GM12878 (cell line): ENCODE measurements around the gene MAFF. TPM values are rescaled to one million over a fixed set of nuclear protein-coding genes. Genes with fewer than 3 reads are reported as not detected.

Experiments
- BHLHE40 ChIP-seq, 2 experiments: fragments of 450-650 bp in 1 of 2; IDR thresholded peaks; 2 replicates each; pipeline ENCODE4 v1.6.1; 2011 to 2017; ENCODE audit warnings: low read depth in 2 of 2, borderline replicate concordance in 1 of 2, improper control_type of control experiment in 1 of 2, low read length in 1 of 2, mild to moderate bottlenecking in 1 of 2
- CBFB ChIP-seq: IDR thresholded peaks from 2 replicates; pipeline ENCODE4 v1.6.1; 2016; ENCODE audit warnings: antibody characterized with exemption, low read depth
- EGR1 ChIP-seq, 2 experiments: IDR thresholded peaks; 1 replicate in 1 of 2; 2 replicates in 1 of 2; pipeline ENCODE4 v1.6.1; 2011 to 2012; ENCODE audit warnings: low read depth in 2 of 2, low read length in 2 of 2, borderline replicate concordance in 1 of 2, mild to moderate bottlenecking in 1 of 2, moderate library complexity in 1 of 2
- GABPA ChIP-seq: IDR thresholded peaks from 2 replicates; pipeline ENCODE4 v1.6.1; 2014; ENCODE audit warnings: antibody characterized with exemption, low read depth, mild to moderate bottlenecking, inconsistent platforms
- POLR2A ChIP-seq: IDR thresholded peaks from 2 replicates; pipeline ENCODE4 v1.6.1; 2011; ENCODE audit warnings: low read depth, mild to moderate bottlenecking, low read length
- RAD21 ChIP-seq: IDR thresholded peaks from 2 replicates; pipeline ENCODE4 v1.6.1; 2011; ENCODE audit warnings: mild to moderate bottlenecking, low read depth, low read length, moderate library complexity; ENCODE audit not compliant: insufficient read depth
- RELB ChIP-seq: fragments of 450-650 bp; IDR thresholded peaks from 2 replicates; pipeline ENCODE4 v1.6.1; 2017; ENCODE audit warnings: low read depth, mild to moderate bottlenecking, moderate library complexity
- RFX5 ChIP-seq: IDR thresholded peaks from 2 replicates; pipeline ENCODE4 v1.6.1; 2011; ENCODE audit warnings: low read depth, low read length, improper control_type of control experiment
- YBX1 ChIP-seq: fragments of 450-650 bp; IDR thresholded peaks from 2 replicates; pipeline ENCODE4 v1.6.1; 2016; ENCODE audit warnings: antibody characterized with exemption
- polyA plus RNA-seq, 11 experiments: library from polyadenylated mRNA; depleted of rRNA in 4 of 11; unstranded in 6 of 11; stranded (reverse) in 5 of 11; fragments of >200 nt; fragmentation: Nextera tagmentation in 4 of 11; fragmentation: Illumina TruSeq in 1 of 11; extraction: Ambion mirVana in 4 of 11; extraction: Trizol in 1 of 11; gene quantifications; 1 replicate in 1 of 11; 2 replicates in 10 of 11; pipeline versions ENCODE4 v1.2.1 to v1.2.3, GENCODE V29; 2011 to 2016; ENCODE audit warnings: inconsistent platforms in 2 of 11, missing spikeins in 2 of 11, low read depth in 1 of 11
- total RNA-seq, 4 experiments: library from RNA; depleted of rRNA in 3 of 4; stranded (reverse); fragments of >200 nt in 3 of 4; fragmentation: Illumina TruSeq in 1 of 4; extraction: Trizol in 1 of 4; gene quantifications; 2 replicates each; pipeline versions ENCODE4 v1.2.1 to v1.2.3, GENCODE V29; 2013 to 2021
- TF ChIP-seq, protein P1 (sequence below): fragments of 450-650 bp; IDR thresholded peaks from 2 replicates; pipeline ENCODE4 v1.6.1; 2016; ENCODE audit warnings: mild to moderate bottlenecking, moderate library complexity, borderline replicate concordance
- TF ChIP-seq, protein P2 (sequence below): fragments of 450-650 bp; IDR thresholded peaks from 2 replicates; pipeline ENCODE4 v1.6.1; 2017; ENCODE audit warnings: borderline replicate concordance
- TF ChIP-seq, protein P3 (sequence below): IDR thresholded peaks from 2 replicates; pipeline ENCODE4 v1.6.1; 2012; ENCODE audit warnings: low read length, inconsistent platforms

Gene MAFF
- total and polyA plus RNA-seq, 10 of the 15 experiments (the other 5 are each of a cell fraction or from before 2014, with no cell fraction given) = 0.22 to 2.3 (median 0.81) TPM; not detected in 1

- no peak for TF ChIP-seq RELB
- TF ChIP-seq GABPA = no peak
- TF ChIP-seq, protein P1, sequence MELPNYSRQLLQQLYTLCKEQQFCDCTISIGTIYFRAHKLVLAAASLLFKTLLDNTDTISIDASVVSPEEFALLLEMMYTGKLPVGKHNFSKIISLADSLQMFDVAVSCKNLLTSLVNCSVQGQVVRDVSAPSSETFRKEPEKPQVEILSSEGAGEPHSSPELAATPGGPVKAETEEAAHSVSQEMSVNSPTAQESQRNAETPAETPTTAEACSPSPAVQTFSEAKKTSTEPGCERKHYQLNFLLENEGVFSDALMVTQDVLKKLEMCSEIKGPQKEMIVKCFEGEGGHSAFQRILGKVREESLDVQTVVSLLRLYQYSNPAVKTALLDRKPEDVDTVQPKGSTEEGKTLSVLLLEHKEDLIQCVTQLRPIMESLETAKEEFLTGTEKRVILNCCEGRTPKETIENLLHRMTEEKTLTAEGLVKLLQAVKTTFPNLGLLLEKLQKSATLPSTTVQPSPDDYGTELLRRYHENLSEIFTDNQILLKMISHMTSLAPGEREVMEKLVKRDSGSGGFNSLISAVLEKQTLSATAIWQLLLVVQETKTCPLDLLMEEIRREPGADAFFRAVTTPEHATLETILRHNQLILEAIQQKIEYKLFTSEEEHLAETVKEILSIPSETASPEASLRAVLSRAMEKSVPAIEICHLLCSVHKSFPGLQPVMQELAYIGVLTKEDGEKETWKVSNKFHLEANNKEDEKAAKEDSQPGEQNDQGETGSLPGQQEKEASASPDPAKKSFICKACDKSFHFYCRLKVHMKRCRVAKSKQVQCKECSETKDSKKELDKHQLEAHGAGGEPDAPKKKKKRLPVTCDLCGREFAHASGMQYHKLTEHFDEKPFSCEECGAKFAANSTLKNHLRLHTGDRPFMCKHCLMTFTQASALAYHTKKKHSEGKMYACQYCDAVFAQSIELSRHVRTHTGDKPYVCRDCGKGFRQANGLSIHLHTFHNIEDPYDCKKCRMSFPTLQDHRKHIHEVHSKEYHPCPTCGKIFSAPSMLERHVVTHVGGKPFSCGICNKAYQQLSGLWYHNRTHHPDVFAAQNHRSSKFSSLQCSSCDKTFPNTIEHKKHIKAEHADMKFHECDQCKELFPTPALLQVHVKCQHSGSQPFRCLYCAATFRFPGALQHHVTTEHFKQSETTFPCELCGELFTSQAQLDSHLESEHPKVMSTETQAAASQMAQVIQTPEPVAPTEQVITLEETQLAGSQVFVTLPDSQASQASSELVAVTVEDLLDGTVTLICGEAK = no peak
- TF ChIP-seq YBX1 = no peak
- TF ChIP-seq, protein P2, sequence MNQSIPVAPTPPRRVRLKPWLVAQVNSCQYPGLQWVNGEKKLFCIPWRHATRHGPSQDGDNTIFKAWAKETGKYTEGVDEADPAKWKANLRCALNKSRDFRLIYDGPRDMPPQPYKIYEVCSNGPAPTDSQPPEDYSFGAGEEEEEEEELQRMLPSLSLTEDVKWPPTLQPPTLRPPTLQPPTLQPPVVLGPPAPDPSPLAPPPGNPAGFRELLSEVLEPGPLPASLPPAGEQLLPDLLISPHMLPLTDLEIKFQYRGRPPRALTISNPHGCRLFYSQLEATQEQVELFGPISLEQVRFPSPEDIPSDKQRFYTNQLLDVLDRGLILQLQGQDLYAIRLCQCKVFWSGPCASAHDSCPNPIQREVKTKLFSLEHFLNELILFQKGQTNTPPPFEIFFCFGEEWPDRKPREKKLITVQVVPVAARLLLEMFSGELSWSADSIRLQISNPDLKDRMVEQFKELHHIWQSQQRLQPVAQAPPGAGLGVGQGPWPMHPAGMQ = no peak
- TF ChIP-seq EGR1 (IDR thresholded peaks at IDR 0.05; ENCODE audit: borderline replicate concordance in 1 of 2, low read depth in 2 of 2, low read length in 2 of 2) = no peak
- TF ChIP-seq, protein P3, sequence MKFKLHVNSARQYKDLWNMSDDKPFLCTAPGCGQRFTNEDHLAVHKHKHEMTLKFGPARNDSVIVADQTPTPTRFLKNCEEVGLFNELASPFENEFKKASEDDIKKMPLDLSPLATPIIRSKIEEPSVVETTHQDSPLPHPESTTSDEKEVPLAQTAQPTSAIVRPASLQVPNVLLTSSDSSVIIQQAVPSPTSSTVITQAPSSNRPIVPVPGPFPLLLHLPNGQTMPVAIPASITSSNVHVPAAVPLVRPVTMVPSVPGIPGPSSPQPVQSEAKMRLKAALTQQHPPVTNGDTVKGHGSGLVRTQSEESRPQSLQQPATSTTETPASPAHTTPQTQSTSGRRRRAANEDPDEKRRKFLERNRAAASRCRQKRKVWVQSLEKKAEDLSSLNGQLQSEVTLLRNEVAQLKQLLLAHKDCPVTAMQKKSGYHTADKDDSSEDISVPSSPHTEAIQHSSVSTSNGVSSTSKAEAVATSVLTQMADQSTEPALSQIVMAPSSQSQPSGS = no peak
- TF ChIP-seq RAD21 = no peak
- no peak for TF ChIP-seq BHLHE40 (IDR thresholded peaks at IDR 0.05; ENCODE audit: borderline replicate concordance in 1 of 2, low read depth in 2 of 2, low read length in 1 of 2)
- no peak for TF ChIP-seq CBFB
- TF ChIP-seq POLR2A = no peak
- TF ChIP-seq RFX5 = no peak
Observed at GRCh38 chr22:38187413-38188212, 14.2 kb upstream of the MAFF start (continued).
